ENCODE data around the gene CDK16.

Gene CDK16

GRCh38 chrX:47191806-47192401 is 26.6 kb upstream of the CDK16 start:
- no peaks in the 10 kb centered on the region for H3K9me3 Mint-ChIP-seq
- peaks cover 49% of the 10 kb centered on the region for H3K36me3 Mint-ChIP-seq (ENCODE audit: low read depth)
- intact Hi-C loops (cut with micrococcal nuclease), result loop anchor here (5.0 to 10.0 kb wide), 2 partner anchors 123 to 835 kb away; no protein-coding TSS in a partner anchor
- peak overlapping the region; percentile 95 for H3K4me3 Mint-ChIP-seq
- no peaks in the 10 kb centered on the region for H3K27me3 Mint-ChIP-seq
- H3K27ac Mint-ChIP-seq, result no peak overlapping the region
- peaks cover 38% of the 10 kb centered on the region for H3K4me1 Mint-ChIP-seq (ENCODE audit: low read depth)

GRCh38 chrX:47193475-47194193 is 24.8 kb upstream of the CDK16 start, which contains the start of gene UBA1:
Gene UBA1 (plus strand): TSS chrX:47193829. CDS start chrX:47198803, 4,974 bp downstream.
- H3K9me3 Mint-ChIP-seq, result no peaks in the 10 kb centered on the region
- peak within 1 kb of the TSS; percentile 95 for H3K27ac Mint-ChIP-seq
- H3K27me3 Mint-ChIP-seq, result no peaks in the 10 kb centered on the region
- peaks cover 45% of the 10 kb centered on the region for H3K4me1 Mint-ChIP-seq (ENCODE audit: low read depth)
- H3K4me3 Mint-ChIP-seq, result peak within 1 kb of the TSS; percentile 89
- H3K36me3 Mint-ChIP-seq (ENCODE audit: low read depth), result peaks cover 58% of the 10 kb centered on the region
- intact Hi-C loops (cut with micrococcal nuclease), result loop anchor here (1.0 to 10.0 kb wide), 4 partner anchors 121 to 834 kb away; no protein-coding TSS in a partner anchor

- H3K4me3 Mint-ChIP-seq, result peak overlapping the region; percentile 89
- no peaks in the 10 kb centered on the region for H3K27me3 Mint-ChIP-seq
- peaks cover 64% of the 10 kb centered on the region for H3K36me3 Mint-ChIP-seq (ENCODE audit: low read depth)
- no peaks in the 10 kb centered on the region for H3K9me3 Mint-ChIP-seq
- intact Hi-C loops (cut with micrococcal nuclease), result loop anchor here (5.0 to 10.0 kb wide), 2 partner anchors 121 to 833 kb away; no protein-coding TSS in a partner anchor
- peaks cover 45% of the 10 kb centered on the region for H3K4me1 Mint-ChIP-seq (ENCODE audit: low read depth)
- H3K27ac Mint-ChIP-seq, result peak overlapping the region; percentile 95
Observed at GRCh38 chrX:47194194-47194787, 24.2 kb upstream of the CDK16 start.

- peak overlapping the region; percentile 64 for H3K4me3 Mint-ChIP-seq
Observed at GRCh38 chrX:47196098-47196497, 22.4 kb upstream of the CDK16 start.

GRCh38 chrX:47197526-47197925 is 21.0 kb upstream of the CDK16 start:
- H3K27me3 Mint-ChIP-seq, result no peaks in the 10 kb centered on the region
- peak overlapping the region; percentile 17 for H3K4me3 Mint-ChIP-seq
- H3K36me3 Mint-ChIP-seq (ENCODE audit: low read depth), result peaks cover 89% of the 10 kb centered on the region
- peaks cover 35% of the 10 kb centered on the region for H3K4me1 Mint-ChIP-seq (ENCODE audit: low read depth)
- intact Hi-C loops (cut with micrococcal nuclease), result loop anchor here (10.0 kb wide), 1 partner anchor 117 kb away; no protein-coding TSS in a partner anchor
- H3K9me3 Mint-ChIP-seq, result no peaks in the 10 kb centered on the region
- H3K27ac Mint-ChIP-seq, result no peak overlapping the region

More at GRCh38 chrX:47196098-47196497, 22.4 kb upstream of the CDK16 start:
- Mint-ChIP-seq H3K27ac (peak overlapping the region; percentile 67), H3K4me1 (ENCODE audit: low read depth) (peaks cover 37% of the 10 kb centered on the region), H3K9me3 (no peaks in the 10 kb centered on the region), H3K36me3 (ENCODE audit: low read depth) (peaks cover 76% of the 10 kb centered on the region), H3K27me3 (no peaks in the 10 kb centered on the region)
- intact Hi-C loops (cut with micrococcal nuclease), result loop anchor here (10.0 kb wide), 1 partner anchor 119 kb away; no protein-coding TSS in a partner anchor

- H3K27ac Mint-ChIP-seq, result no peak overlapping the region
- peaks cover 96% of the 10 kb centered on the region for H3K36me3 Mint-ChIP-seq (ENCODE audit: low read depth)
- no peak overlapping the region for H3K4me3 Mint-ChIP-seq
- intact Hi-C loops (cut with micrococcal nuclease), result loop anchor here (10.0 kb wide), 1 partner anchor 117 kb away; no protein-coding TSS in a partner anchor
- H3K9me3 Mint-ChIP-seq, result no peaks in the 10 kb centered on the region
- peaks cover 35% of the 10 kb centered on the region for H3K4me1 Mint-ChIP-seq (ENCODE audit: low read depth)
- H3K27me3 Mint-ChIP-seq, result no peaks in the 10 kb centered on the region
Observed at GRCh38 chrX:47198026-47198686, 20.3 kb upstream of the CDK16 start.

- H3K4me3 Mint-ChIP-seq, result no peak overlapping the region
- peaks cover 98% of the 10 kb centered on the region for H3K36me3 Mint-ChIP-seq (ENCODE audit: low read depth)
- no peaks in the 10 kb centered on the region for H3K9me3 Mint-ChIP-seq
- intact Hi-C loops (cut with micrococcal nuclease), result loop anchor here (10.0 kb wide), 1 partner anchor 116 kb away; no protein-coding TSS in a partner anchor
- H3K4me1 Mint-ChIP-seq (ENCODE audit: low read depth), result peaks cover 35% of the 10 kb centered on the region
- H3K27me3 Mint-ChIP-seq, result no peaks in the 10 kb centered on the region
- H3K27ac Mint-ChIP-seq, result no peak overlapping the region
Observed at GRCh38 chrX:47198687-47199080, 19.8 kb upstream of the CDK16 start.

GRCh38 chrX:47199286-47199685 is 19.2 kb upstream of the CDK16 start:
- no peak overlapping the region for H3K27ac Mint-ChIP-seq
- H3K9me3 Mint-ChIP-seq, result no peaks in the 10 kb centered on the region
- H3K4me1 Mint-ChIP-seq (ENCODE audit: low read depth), result peaks cover 34% of the 10 kb centered on the region
- H3K4me3 Mint-ChIP-seq, result no peak overlapping the region
- no peaks in the 10 kb centered on the region for H3K27me3 Mint-ChIP-seq
- H3K36me3 Mint-ChIP-seq (ENCODE audit: low read depth), result peaks cover 99% of the 10 kb centered on the region
- intact Hi-C loops (cut with micrococcal nuclease), result loop anchor here (10.0 kb wide), 1 partner anchor 116 kb away; no protein-coding TSS in a partner anchor

- Mint-ChIP-seq H3K36me3 (ENCODE audit: low read depth) (peaks cover 99% of the 10 kb centered on the region), H3K4me3 (no peak overlapping the region), H3K4me1 (ENCODE audit: low read depth) (peaks cover 21% of the 10 kb centered on the region), H3K9me3 (no peaks in the 10 kb centered on the region), H3K27me3 (no peaks in the 10 kb centered on the region), H3K27ac (no peak overlapping the region)
- intact Hi-C loops (cut with micrococcal nuclease), result no loop called here
Observed at GRCh38 chrX:47200385-47201150, 17.9 kb upstream of the CDK16 start.

GRCh38 chrX:47201345-47201944 is 17.0 kb upstream of the CDK16 start:
- Mint-ChIP-seq H3K36me3 (ENCODE audit: low read depth) (peaks cover 99% of the 10 kb centered on the region), H3K4me3 (no peak overlapping the region), H3K9me3 (no peaks in the 10 kb centered on the region), H3K27me3 (no peaks in the 10 kb centered on the region), H3K27ac (no peak overlapping the region), H3K4me1 (ENCODE audit: low read depth) (peaks cover 12% of the 10 kb centered on the region)
- intact Hi-C loops (cut with micrococcal nuclease), result no loop called here

GRCh38 chrX:47202316-47202715 is 16.2 kb upstream of the CDK16 start:
- Mint-ChIP-seq H3K4me1 (ENCODE audit: low read depth) (peaks cover 4% of the 10 kb centered on the region), H3K27me3 (no peaks in the 10 kb centered on the region), H3K9me3 (no peaks in the 10 kb centered on the region), H3K36me3 (ENCODE audit: low read depth) (peaks cover 99% of the 10 kb centered on the region), H3K27ac (no peak overlapping the region), H3K4me3 (no peak overlapping the region)
- intact Hi-C loops (cut with micrococcal nuclease), result no loop called here

GRCh38 chrX:47202877-47203276 is 15.6 kb upstream of the CDK16 start:
- intact Hi-C loops (cut with micrococcal nuclease), result no loop called here
- no peaks in the 10 kb centered on the region for H3K9me3 Mint-ChIP-seq
- H3K4me1 Mint-ChIP-seq (ENCODE audit: low read depth), result no peaks in the 10 kb centered on the region

GRCh38 chrX:47204970-47205369 is 13.5 kb upstream of the CDK16 start:
- H3K4me1 Mint-ChIP-seq (ENCODE audit: low read depth), result no peaks in the 10 kb centered on the region
- peaks cover 98% of the 10 kb centered on the region for H3K36me3 Mint-ChIP-seq (ENCODE audit: low read depth)
- no peak overlapping the region for H3K4me3 Mint-ChIP-seq
- H3K9me3 Mint-ChIP-seq, result no peaks in the 10 kb centered on the region
- intact Hi-C loops (cut with micrococcal nuclease), result no loop called here
- no peaks in the 10 kb centered on the region for H3K27me3 Mint-ChIP-seq
- H3K27ac Mint-ChIP-seq, result no peak overlapping the region

More at GRCh38 chrX:47202877-47203276, 15.6 kb upstream of the CDK16 start:
- no peak overlapping the region for H3K4me3 Mint-ChIP-seq
- H3K27ac Mint-ChIP-seq, result no peak overlapping the region
- peaks cover 98% of the 10 kb centered on the region for H3K36me3 Mint-ChIP-seq (ENCODE audit: low read depth)
- no peaks in the 10 kb centered on the region for H3K27me3 Mint-ChIP-seq
